K562 (cell line): Measurements from ENCODE around the gene B4GALT5. TPM values are rescaled to one million over a fixed set of nuclear protein-coding genes. Genes with fewer than 3 reads are reported as not detected.
A peak's percentile ranks its signal among the peaks of the same experiment; 100 is the strongest.

ENCODE experiments used
- ATAC-seq: fragments of 200-7000 bp; cut with Tn5 transposase; 3 replicates; pipeline ENCODE4 v1.9.1; 2020; ENCODE audit warnings: moderate library complexity
- BruUV-seq: library from RNA; stranded (reverse); fragments of 400-500 nt; replicated peaks from 2 replicates; lab custom pipeline; 2021; lab: Mats Ljungman, UMichigan
- CTCF ChIA-PET: fragments of 300-600 bp; formaldehyde crosslinking; extraction: SDS; loops from one replicate; lab custom pipeline; 2021; ENCODE audit warnings: low intra/inter-chr PET ratio; lab: Yijun Ruan, JAX
- POLR2A ChIA-PET: fragments of 300-600, 350-650 bp; sonication (Branson Sonifier 250); formaldehyde crosslinking; extraction: SDS; loops from one replicate; lab custom pipeline; 2021; ENCODE audit warnings: antibody characterized with exemption, inconsistent platforms; lab: Yijun Ruan, JAX
- DNase-seq, 4 experiments: peaks; one replicate each; pipeline versions ENCODE4 v3.0.0 to v3.0.0-alpha.2; 2011 to 2018; ENCODE audit warnings: low spot score in 3 of 4, mixed read lengths in 3 of 4; ENCODE audit errors: extremely low read depth in 1 of 4
- FAIRE-seq: peaks from 2 replicates; lab custom pipeline; 2011; peaks lifted over from hg19 to GRCh38; lab: Jason Lieb, UNC
- H2AFZ ChIP-seq: 2 replicates; pipeline ENCODE4 v1.6.0; 2011; ENCODE audit warnings: low read depth, low read length, control low read depth, inconsistent platforms
- H3K27ac ChIP-seq: fragments of 200-600 bp; 3 replicates; pipeline ENCODE4 v1.8.0; 2011; ENCODE audit warnings: low read depth, mild to moderate bottlenecking, control low read depth, inconsistent platforms, low read length, moderate library complexity, mixed read lengths; ENCODE audit errors: extremely low read depth
- H3K27me3 ChIP-seq, 2 experiments: fragments of 300-600 bp in 1 of 2; 2 replicates in 1 of 2; 3 replicates in 1 of 2; pipeline versions ENCODE4 v1.6.0 to v1.8.0; 2011; ENCODE audit warnings: inconsistent platforms in 2 of 2, low read length in 2 of 2, mild to moderate bottlenecking in 1 of 2, mixed read lengths in 1 of 2, moderate library complexity in 1 of 2; ENCODE audit not compliant: control insufficient read depth in 2 of 2, insufficient read depth in 2 of 2
- H3K36me3 ChIP-seq: fragments of 300-600 bp; 3 replicates; pipeline ENCODE4 v1.8.0; 2011; ENCODE audit warnings: mild to moderate bottlenecking, low read length, inconsistent platforms; ENCODE audit not compliant: control insufficient read depth, insufficient read depth
- H3K4me1 ChIP-seq, 2 experiments: fragments of 200-600 bp in 1 of 2; replicated peaks in 1 of 2; 2 replicates in 1 of 2; 3 replicates in 1 of 2; pipeline versions ENCODE4 v1.5.1 to v1.8.0; 2011; ENCODE audit warnings: inconsistent platforms in 2 of 2, low read length in 2 of 2, mild to moderate bottlenecking in 1 of 2, mixed read lengths in 1 of 2, moderate library complexity in 1 of 2; ENCODE audit not compliant: control insufficient read depth in 2 of 2, insufficient read depth in 2 of 2
- H3K4me2 ChIP-seq: 2 replicates; pipeline ENCODE4 v1.6.1; 2011; ENCODE audit warnings: low read length, control low read depth, inconsistent platforms, mixed read lengths; ENCODE audit not compliant: insufficient read depth
- H3K4me3 ChIP-seq: fragments of 200-600 bp; sonication (generic), shearing (Covaris generic); 2 replicates; pipeline ENCODE4 v1.5.1; 2016; ENCODE audit warnings: control low read depth, inconsistent platforms
- H3K79me2 ChIP-seq: fragments of 200-600 bp; 3 replicates; pipeline ENCODE4 v1.8.0; 2011; ENCODE audit warnings: low read length, inconsistent platforms; ENCODE audit not compliant: control insufficient read depth, insufficient read depth
- H3K9ac ChIP-seq, 2 experiments: 2 replicates each; pipeline versions ENCODE4 v1.6.0 to v1.6.1; 2011; ENCODE audit warnings: low read depth in 2 of 2, low read length in 2 of 2, control low read depth in 1 of 2, inconsistent platforms in 1 of 2, mild to moderate bottlenecking in 1 of 2, mixed read lengths in 1 of 2; ENCODE audit not compliant: insufficient read depth in 1 of 2
- H3K9me1 ChIP-seq: one replicate; pipeline ENCODE4 v1.6.0; 2011; ENCODE audit warnings: inconsistent platforms, mild to moderate bottlenecking, low read length, moderate library complexity; ENCODE audit not compliant: control insufficient read depth, insufficient read depth
- H3K9me3 ChIP-seq: replicated peaks from 2 replicates; pipeline ENCODE4 v1.5.1; 2011; ENCODE audit warnings: low read depth, low read length, inconsistent platforms; ENCODE audit not compliant: control insufficient read depth, insufficient read depth
- H4K20me1 ChIP-seq: replicated peaks from 2 replicates; pipeline ENCODE4 v1.6.1; 2011; ENCODE audit warnings: low read length, inconsistent platforms, mixed read lengths; ENCODE audit not compliant: control insufficient read depth, insufficient read depth
- ARID3B ChIP-seq: fragments of 250-450 bp; sonication (Bioruptor Pico); IDR thresholded peaks from 2 replicates; pipeline ENCODE4 v1.4.0; 2020; ENCODE audit warnings: borderline replicate concordance
- ASH1L ChIP-seq: fragments of 450-650 bp; IDR thresholded peaks from 2 replicates; pipeline ENCODE4 v1.6.1; 2018; ENCODE audit warnings: borderline replicate concordance, mild to moderate bottlenecking, low read depth; ENCODE audit not compliant: partially characterized antibody
- MYBL2 ChIP-seq, 2 experiments: fragments of 450-650 bp in 1 of 2; sonication (generic) in 1 of 2; formaldehyde crosslinking in 1 of 2; IDR thresholded peaks; 2 replicates each; pipeline versions ENCODE4 v1.6.1 to v1.8.1; 2017 to 2022; ENCODE audit warnings: borderline replicate concordance in 1 of 2, inconsistent platforms in 1 of 2, low read depth in 1 of 2, mild to moderate bottlenecking in 1 of 2, missing genetic modification reagents in 1 of 2, moderate library complexity in 1 of 2
- POLR2B ChIP-seq: fragments of 450-650 bp; IDR thresholded peaks from 2 replicates; pipeline ENCODE4 v1.6.1; 2018; ENCODE audit warnings: low read depth; ENCODE audit not compliant: partially characterized antibody
- VEZF1 ChIP-seq: fragments of 200-800 bp; sonication (Bioruptor generic); IDR thresholded peaks from 2 replicates; pipeline ENCODE4 v1.6.1; 2017; ENCODE audit warnings: missing genetic modification characterization, missing compliant biosample characterization
- ZMIZ1 ChIP-seq, 2 experiments: fragments of 150-350 bp in 1 of 2; IDR thresholded peaks; 2 replicates each; pipeline ENCODE4 v1.6.1; 2012 to 2016; ENCODE audit warnings: low read depth in 2 of 2, low read length in 2 of 2, mild to moderate bottlenecking in 1 of 2, moderate library complexity in 1 of 2
- ZNF263 ChIP-seq: sonication (generic); formaldehyde crosslinking; IDR thresholded peaks from 2 replicates; pipeline ENCODE4 v1.8.0; 2022; ENCODE audit warnings: mild to moderate bottlenecking, missing genetic modification reagents, borderline replicate concordance
- ZNF79 ChIP-seq: fragments of 250-450 bp; sonication (Bioruptor Pico); IDR thresholded peaks from 2 replicates; pipeline ENCODE4 v1.4.0; 2020; ENCODE audit warnings: low read depth, mild to moderate bottlenecking, moderate library complexity
- WGBS: fragments of 100-300 bp; shearing (Covaris generic); methylation state at CpG from one replicate; pipeline ENCODE4 v1.1.6; 2016; ENCODE audit warnings: low coverage, mixed read lengths; ENCODE audit not compliant: insufficient coverage; ENCODE audit errors: missing lambda C conversion rate; 5-methylcytosine and 5-hydroxymethylcytosine counted together
- in situ Hi-C: fragments of 300-500 bp; cut with MboI; formaldehyde crosslinking; loops from 4 replicates; pipeline ENCODE4 v1.15.0; 2018; ENCODE audit warnings: inconsistent platforms, mixed read lengths
- intact Hi-C: fragments of 100-400 bp; cut with micrococcal nuclease; formaldehyde crosslinking; loops from 2 replicates; pipeline ENCODE4 v1.14.2; 2022
- polyA plus RNA-seq, 8 experiments: library from polyadenylated mRNA; depleted of rRNA in 4 of 8; stranded (reverse) in 5 of 8; unstranded in 3 of 8; fragments of >200 nt; fragmentation: Nextera tagmentation in 2 of 8; fragmentation: Illumina TruSeq in 1 of 8; extraction: Ambion mirVana in 2 of 8; extraction: Trizol in 1 of 8; gene quantifications; 2 replicates each; pipeline versions ENCODE4 v1.2.1 to v1.2.3, GENCODE V29; 2011 to 2014; ENCODE audit warnings: inconsistent platforms in 1 of 8, missing spikeins in 1 of 8
- total RNA-seq, 7 experiments: library from RNA; depleted of rRNA in 6 of 7; stranded (reverse); fragments of >200 nt in 6 of 7; fragmentation: Illumina TruSeq in 2 of 7; extraction: Trizol in 2 of 7; gene quantifications; 2 replicates each; pipeline versions ENCODE4 v1.2.1 to v1.2.3, GENCODE V29; 2011 to 2021; ENCODE audit warnings: low replicate concordance in 1 of 7

The B4GALT5 gene
- total and polyA plus RNA-seq, 9 of the 15 experiments (the other 6 are each of a cell fraction or from before 2014, with no cell fraction given), result 8.5 to 32.6 (median 23.4) TPM

GRCh38 chr20:49649672-49650071 is 64.0 kb downstream of the B4GALT5 start:
- ChIA-PET CTCF (no interaction called here), POLR2A (no interaction called here)
- Histone ChIP-seq H3K27ac (no peak overlapping the region), H3K4me2 (no peak overlapping the region), H3K36me3 (peaks cover 83% of the 10 kb centered on the region), H3K4me3 (no peak overlapping the region), H3K9me3 (no peaks in the 10 kb centered on the region), H3K9ac (no peak overlapping the region), H2AFZ (no peak overlapping the region), H3K27me3 (no peaks in the 10 kb centered on the region), H3K79me2 (no peaks in the 10 kb centered on the region), H4K20me1 (no peaks in the 10 kb centered on the region), H3K4me1 (no peaks in the 10 kb centered on the region), H3K9me1 (no peaks in the 10 kb centered on the region)
- intact Hi-C loops, result no loop called here
- no peak for TF ChIP-seq ZNF263 (CRISPR knock-in tag)
- TF ChIP-seq VEZF1 (CRISPR knock-in tag), result no peak
- TF ChIP-seq MYBL2 (IDR thresholded peaks at IDR 0.05; ENCODE audit: low read depth), result no peak
- no peak for TF ChIP-seq MYBL2 (CRISPR knock-in tag; IDR thresholded peaks at IDR 0.05; ENCODE audit: borderline replicate concordance)
- WGBS, result 68% methylated on average over 3 of the region's 3 CpGs
- in situ Hi-C loops, result no loop called here
- FAIRE-seq (no peak), DNase-seq (no peak), ATAC-seq (no peak)
- no TSS peak for BruUV-seq

- no peak overlapping the region for H3K9ac ChIP-seq
- no peak overlapping the region for H3K4me2 ChIP-seq
- ATAC-seq (no peak), FAIRE-seq (no peak), DNase-seq (no peak)
- WGBS, result 89% methylated on average over 6 of the region's 6 CpGs
- in situ Hi-C loops (no loop called here), intact Hi-C loops (no loop called here)
- no peak overlapping the region for H3K27ac ChIP-seq
- ChIA-PET POLR2A (interaction anchor here (0.6 to 1.0 kb wide), 2 partner anchors 13 to 20 kb away, joined by 3 to 7 read pairs; no protein-coding TSS in a partner anchor), CTCF (no interaction called here)
- H3K9me3 ChIP-seq, result no peaks in the 10 kb centered on the region
- no peaks in the 10 kb centered on the region for H3K27me3 ChIP-seq
- H3K4me3 ChIP-seq, result no peak overlapping the region
- BruUV-seq, result TSS peak; percentile 24
- H4K20me1 ChIP-seq, result no peaks in the 10 kb centered on the region
- no peaks in the 10 kb centered on the region for H3K9me1 ChIP-seq
- H3K36me3 ChIP-seq, result peaks cover 80% of the 10 kb centered on the region
- no peak overlapping the region for H2AFZ ChIP-seq
- H3K4me1 ChIP-seq, result no peaks in the 10 kb centered on the region
- no peaks in the 10 kb centered on the region for H3K79me2 ChIP-seq
- no peak for TF ChIP-seq POLR2B
- no peak for TF ChIP-seq ZMIZ1 (IDR thresholded peaks at IDR 0.05; ENCODE audit: low read depth in 2 of 2, low read length in 2 of 2)
- TF ChIP-seq ARID3B (CRISPR knock-in tag), result no peak
- no peak for TF ChIP-seq ASH1L
- TF ChIP-seq ZNF79 (CRISPR knock-in tag), result no peak
Measured at GRCh38 chr20:49647550-49647949, 66.1 kb downstream of the B4GALT5 start.
